HCT116 (cell line): ENCODE measurements around the gene MSI2. TPM values are rescaled to one million over a fixed set of nuclear protein-coding genes. Genes with fewer than 3 reads are reported as not detected.

Experiments used
- ATAC-seq: fragments of 200-7000 bp; cut with Tn5 transposase; 2 replicates; pipeline ENCODE4 v1.9.1; 2020; ENCODE audit warnings: mild to moderate bottlenecking, moderate library complexity
- BruUV-seq: library from RNA; stranded (reverse); fragments of 400-500 nt; replicated peaks from 2 replicates; lab custom pipeline; 2021; lab: Mats Ljungman, UMichigan
- CTCF ChIA-PET: fragments of 300-600 bp; sonication (Branson Sonifier 250); formaldehyde crosslinking; loops from one replicate; lab custom pipeline; 2021; ENCODE audit warnings: antibody characterized with exemption; lab: Charles Lee
- POLR2A ChIA-PET: fragments of 300-600, 350-600 bp; sonication (Branson Sonifier 250); formaldehyde crosslinking; loops from one replicate; lab custom pipeline; 2021; ENCODE audit warnings: antibody characterized with exemption; lab: Charles Lee
- RAD21 ChIA-PET, 2 experiments: fragments of 300-600 bp; sonication (Branson Sonifier 250); formaldehyde crosslinking; loops; one replicate each; lab custom pipeline; 2023; ENCODE audit warnings: low total read pairs in 2 of 2; ENCODE audit not compliant: uncharacterized antibody in 2 of 2, unreplicated experiment in 2 of 2, low non-redundant PET in 1 of 2; lab: Charles Lee
- DNase-seq: peaks from one replicate; pipeline ENCODE4 v3.0.0-alpha.2; 2010; ENCODE audit warnings: low read depth, low spot score
- H2AFZ ChIP-seq: fragments of 200-600 bp; shearing (Covaris generic), sonication (generic); 2 replicates; pipeline ENCODE4 v1.6.1; 2017; ENCODE audit warnings: low read depth, mixed run types, mixed read lengths, antibody characterized with exemption, low read length; ENCODE audit not compliant: poor library complexity, severe bottlenecking
- H3K27ac ChIP-seq: 2 replicates; pipeline ENCODE4 v1.5.1; 2012; ENCODE audit warnings: low read depth, low read length
- H3K27me3 ChIP-seq: fragments of 200-600 bp; sonication (generic); 2 replicates; pipeline ENCODE4 v1.6.1; 2016; ENCODE audit warnings: mixed run types, low read length, mixed read lengths; ENCODE audit not compliant: insufficient read depth
- H3K36me3 ChIP-seq, 2 experiments: fragments of 200-500 bp in 1 of 2; fragments of 200-600 bp in 1 of 2; sonication (Bioruptor generic) in 1 of 2; sonication (generic) in 1 of 2; 2 replicates each; pipeline versions ENCODE4 v1.5.1 to v1.6.1; 2014 to 2016; ENCODE audit warnings: low read length in 2 of 2, inconsistent platforms in 1 of 2, mixed read lengths in 1 of 2, mixed run types in 1 of 2; ENCODE audit not compliant: insufficient read depth in 2 of 2, control insufficient read depth in 1 of 2
- H3K4me1 ChIP-seq, 2 experiments: fragments of 200-600 bp in 1 of 2; sonication (generic) in 1 of 2; 2 replicates each; pipeline versions ENCODE4 v1.5.1 to v1.6.1; 2012 to 2017; ENCODE audit warnings: low read length in 2 of 2, inconsistent platforms in 1 of 2, mild to moderate bottlenecking in 1 of 2, mixed read lengths in 1 of 2, mixed run types in 1 of 2, moderate library complexity in 1 of 2; ENCODE audit not compliant: insufficient read depth in 2 of 2, control insufficient read depth in 1 of 2
- H3K4me2 ChIP-seq: fragments of 200-600 bp; sonication (generic); 2 replicates; pipeline ENCODE4 v1.6.1; 2017; ENCODE audit warnings: mixed run types, low read length, mixed read lengths
- H3K4me3 ChIP-seq, 2 experiments: fragments of 200-600 bp in 1 of 2; sonication (generic) in 1 of 2; replicated peaks in 1 of 2; 2 replicates each; pipeline ENCODE4 v1.5.1; 2011 to 2016; ENCODE audit warnings: low read length in 2 of 2, control low read depth in 1 of 2, low read depth in 1 of 2, mild to moderate bottlenecking in 1 of 2, mixed read lengths in 1 of 2, mixed run types in 1 of 2
- H3K79me2 ChIP-seq: fragments of 200-600 bp; sonication (generic); 2 replicates; pipeline ENCODE4 v1.6.1; 2017; ENCODE audit warnings: mild to moderate bottlenecking, mixed run types, low read length, moderate library complexity, mixed read lengths; ENCODE audit not compliant: insufficient read depth
- H3K9ac ChIP-seq: fragments of 200-600 bp; sonication (generic); 2 replicates; pipeline ENCODE4 v1.6.1; 2016; ENCODE audit warnings: low read length, mixed read lengths
- H3K9me2 ChIP-seq: fragments of 200-600 bp; sonication (generic), shearing (Covaris generic); 2 replicates; pipeline ENCODE4 v1.6.1; 2017; ENCODE audit warnings: mixed run types, mild to moderate bottlenecking, moderate library complexity; ENCODE audit not compliant: insufficient read depth
- H3K9me3 ChIP-seq, 2 experiments: fragments of 200-500 bp in 1 of 2; fragments of 200-600 bp in 1 of 2; sonication (Bioruptor generic) in 1 of 2; sonication (generic) in 1 of 2; 2 replicates each; pipeline ENCODE4 v1.6.1; 2014 to 2017; ENCODE audit warnings: low read length in 2 of 2, mixed read lengths in 2 of 2, inconsistent platforms in 1 of 2, low read depth in 1 of 2, mild to moderate bottlenecking in 1 of 2, mixed run types in 1 of 2, moderate library complexity in 1 of 2; ENCODE audit not compliant: control insufficient read depth in 1 of 2, insufficient read depth in 1 of 2
- H4K20me1 ChIP-seq: fragments of 200-600 bp; sonication (generic), shearing (Covaris generic); 2 replicates; pipeline ENCODE4 v1.6.1; 2017; ENCODE audit warnings: mixed run types, mild to moderate bottlenecking, moderate library complexity; ENCODE audit not compliant: insufficient read depth
- CBX3 ChIP-seq: IDR thresholded peaks from 2 replicates; pipeline ENCODE4 v1.6.1; 2012; ENCODE audit warnings: low read depth
- CEBPB ChIP-seq: IDR thresholded peaks from 2 replicates; pipeline ENCODE4 v1.6.1; 2012; ENCODE audit warnings: low read depth
- FOSL1 ChIP-seq: IDR thresholded peaks from 2 replicates; pipeline ENCODE4 v1.6.1; 2012; ENCODE audit warnings: low read depth
- POLR2A ChIP-seq: IDR thresholded peaks from 2 replicates; pipeline ENCODE4 v1.7.0; 2011; ENCODE audit warnings: borderline replicate concordance; ENCODE audit not compliant: insufficient read depth, insufficient read length; ENCODE audit errors: extremely low read depth
- POLR2AphosphoS5 ChIP-seq: IDR thresholded peaks from 2 replicates; pipeline ENCODE4 v1.6.1; 2011; ENCODE audit warnings: mild to moderate bottlenecking, low read depth, low read length, moderate library complexity
- SIN3A ChIP-seq: IDR thresholded peaks from 2 replicates; pipeline ENCODE4 v1.6.1; 2012; ENCODE audit warnings: low read depth
- SP1 ChIP-seq: IDR thresholded peaks from 2 replicates; pipeline ENCODE4 v1.6.1; 2012; ENCODE audit warnings: low read depth
- SRF ChIP-seq: IDR thresholded peaks from 2 replicates; pipeline ENCODE4 v1.6.1; 2012; ENCODE audit warnings: low read depth
- TCF7L2 ChIP-seq: IDR thresholded peaks from 2 replicates; pipeline ENCODE4 v1.7.0; 2011; ENCODE audit warnings: borderline replicate concordance, inconsistent platforms; ENCODE audit not compliant: insufficient read depth, insufficient read length; ENCODE audit errors: extremely low read depth
- ZFX ChIP-seq: fragments of 450-650 bp; IDR thresholded peaks from 2 replicates; pipeline ENCODE4 v1.6.1; 2017
- intact Hi-C: fragments of 100-400 bp; cut with micrococcal nuclease; formaldehyde crosslinking; loops from 2 replicates; pipeline ENCODE4 v1.10.0; 2022
- total RNA-seq: library from RNA; stranded (reverse); gene quantifications from one replicate; pipeline ENCODE4 v1.2.1, GENCODE V29; 2021; ENCODE audit not compliant: unreplicated experiment
- TF ChIP-seq, protein P1 (sequence below): IDR thresholded peaks from 2 replicates; pipeline ENCODE4 v1.6.1; 2012; ENCODE audit warnings: low read depth
- TF ChIP-seq, protein P2 (sequence below), 3 experiments: fragments of 200-600 bp in 1 of 3; sonication (generic) in 1 of 3; IDR thresholded peaks in 2 of 3; conservative IDR thresholded peaks in 1 of 3; 2 replicates each; pipeline ENCODE4 v1.5.1; 2012 to 2017; ENCODE audit warnings: low read depth in 2 of 3, low read length in 2 of 3, antibody characterized with exemption in 1 of 3, borderline replicate concordance in 1 of 3, control low read depth in 1 of 3, mild to moderate bottlenecking in 1 of 3, mixed read lengths in 1 of 3, mixed run types in 1 of 3, moderate library complexity in 1 of 3; ENCODE audit not compliant: insufficient read depth in 1 of 3

Gene MSI2
- total RNA-seq, 1 experiment from 2014 or later = 137 TPM

GRCh38 chr17:57342963-57343589, 86.8 kb downstream of the MSI2 start:
- ATAC-seq = no peak
- Histone ChIP-seq H3K36me3 (peaks cover 5 to 9% of the 10 kb centered on the region in 2 experiments; a peak in 2 of 4 replicates), H3K9ac (no peak overlapping the region), H2AFZ (no peak overlapping the region), H3K79me2 (peaks cover 4% of the 10 kb centered on the region; the same call in 1 of the 2 replicates), H3K27me3 (no peaks in the 10 kb centered on the region), H3K4me1 (no peaks in the 10 kb centered on the region), H3K27ac (no peak overlapping the region), H3K4me2 (no peak overlapping the region), H4K20me1 (no peaks in the 10 kb centered on the region), H3K9me3 (no peaks in the 10 kb centered on the region), H3K9me2 (no peaks in the 10 kb centered on the region), H3K4me3 (no peak overlapping the region)
- intact Hi-C loops = no loop called here
- no peak for DNase-seq
- POLR2A ChIA-PET = no interaction called here
- CTCF ChIA-PET = no interaction called here
- TF ChIP-seq SRF (no peak), FOSL1 (no peak), CBX3 (no peak), POLR2A (no peak), POLR2AphosphoS5 (no peak), SIN3A (no peak), ZFX (no peak), SP1 (no peak), TCF7L2 (no peak), CEBPB (no peak)
- TF ChIP-seq, protein P1, sequence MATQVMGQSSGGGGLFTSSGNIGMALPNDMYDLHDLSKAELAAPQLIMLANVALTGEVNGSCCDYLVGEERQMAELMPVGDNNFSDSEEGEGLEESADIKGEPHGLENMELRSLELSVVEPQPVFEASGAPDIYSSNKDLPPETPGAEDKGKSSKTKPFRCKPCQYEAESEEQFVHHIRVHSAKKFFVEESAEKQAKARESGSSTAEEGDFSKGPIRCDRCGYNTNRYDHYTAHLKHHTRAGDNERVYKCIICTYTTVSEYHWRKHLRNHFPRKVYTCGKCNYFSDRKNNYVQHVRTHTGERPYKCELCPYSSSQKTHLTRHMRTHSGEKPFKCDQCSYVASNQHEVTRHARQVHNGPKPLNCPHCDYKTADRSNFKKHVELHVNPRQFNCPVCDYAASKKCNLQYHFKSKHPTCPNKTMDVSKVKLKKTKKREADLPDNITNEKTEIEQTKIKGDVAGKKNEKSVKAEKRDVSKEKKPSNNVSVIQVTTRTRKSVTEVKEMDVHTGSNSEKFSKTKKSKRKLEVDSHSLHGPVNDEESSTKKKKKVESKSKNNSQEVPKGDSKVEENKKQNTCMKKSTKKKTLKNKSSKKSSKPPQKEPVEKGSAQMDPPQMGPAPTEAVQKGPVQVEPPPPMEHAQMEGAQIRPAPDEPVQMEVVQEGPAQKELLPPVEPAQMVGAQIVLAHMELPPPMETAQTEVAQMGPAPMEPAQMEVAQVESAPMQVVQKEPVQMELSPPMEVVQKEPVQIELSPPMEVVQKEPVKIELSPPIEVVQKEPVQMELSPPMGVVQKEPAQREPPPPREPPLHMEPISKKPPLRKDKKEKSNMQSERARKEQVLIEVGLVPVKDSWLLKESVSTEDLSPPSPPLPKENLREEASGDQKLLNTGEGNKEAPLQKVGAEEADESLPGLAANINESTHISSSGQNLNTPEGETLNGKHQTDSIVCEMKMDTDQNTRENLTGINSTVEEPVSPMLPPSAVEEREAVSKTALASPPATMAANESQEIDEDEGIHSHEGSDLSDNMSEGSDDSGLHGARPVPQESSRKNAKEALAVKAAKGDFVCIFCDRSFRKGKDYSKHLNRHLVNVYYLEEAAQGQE = no peak
- TF ChIP-seq, protein P2, sequence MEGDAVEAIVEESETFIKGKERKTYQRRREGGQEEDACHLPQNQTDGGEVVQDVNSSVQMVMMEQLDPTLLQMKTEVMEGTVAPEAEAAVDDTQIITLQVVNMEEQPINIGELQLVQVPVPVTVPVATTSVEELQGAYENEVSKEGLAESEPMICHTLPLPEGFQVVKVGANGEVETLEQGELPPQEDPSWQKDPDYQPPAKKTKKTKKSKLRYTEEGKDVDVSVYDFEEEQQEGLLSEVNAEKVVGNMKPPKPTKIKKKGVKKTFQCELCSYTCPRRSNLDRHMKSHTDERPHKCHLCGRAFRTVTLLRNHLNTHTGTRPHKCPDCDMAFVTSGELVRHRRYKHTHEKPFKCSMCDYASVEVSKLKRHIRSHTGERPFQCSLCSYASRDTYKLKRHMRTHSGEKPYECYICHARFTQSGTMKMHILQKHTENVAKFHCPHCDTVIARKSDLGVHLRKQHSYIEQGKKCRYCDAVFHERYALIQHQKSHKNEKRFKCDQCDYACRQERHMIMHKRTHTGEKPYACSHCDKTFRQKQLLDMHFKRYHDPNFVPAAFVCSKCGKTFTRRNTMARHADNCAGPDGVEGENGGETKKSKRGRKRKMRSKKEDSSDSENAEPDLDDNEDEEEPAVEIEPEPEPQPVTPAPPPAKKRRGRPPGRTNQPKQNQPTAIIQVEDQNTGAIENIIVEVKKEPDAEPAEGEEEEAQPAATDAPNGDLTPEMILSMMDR (IDR thresholded peaks at IDR 0.05 in 2 of 3, conservative IDR thresholded peaks at IDR 0.05 in 1 of 3; ENCODE audit: borderline replicate concordance in 1 of 3, insufficient read depth in 1 of 3, low read depth in 2 of 3, low read length in 2 of 3) = no peak
- no TSS peak for BruUV-seq
- RAD21 ChIA-PET = no interaction called here
